DND-41 (cell line): ENCODE data around the gene LGALS7.

Experiments
- CTCF ChIP-seq: IDR thresholded peaks from 2 replicates; pipeline ENCODE4 v1.5.1; 2012; ENCODE audit warnings: borderline replicate concordance, low read length, moderate library complexity, mild to moderate bottlenecking; ENCODE audit not compliant: poor library complexity, severe bottlenecking; ENCODE audit errors: extremely low read depth
- EZH2 ChIP-seq: IDR thresholded peaks from 3 replicates; pipeline ENCODE4 v1.6.1; 2012; ENCODE audit warnings: borderline replicate concordance, low read depth, mild to moderate bottlenecking, moderate library complexity, low read length, inconsistent platforms; ENCODE audit not compliant: severe bottlenecking

- TF ChIP-seq CTCF (no peak), EZH2 (no peak)
These were observed 13.7 kb downstream of the LGALS7 start for GRCh38 chr19:38759590-38760003.
